Globus pallidus (tissue), 1 donor: ENCODE measurements around the gene DDX23.
A peak's percentile ranks its signal among the peaks of the same experiment; 100 is the strongest.
"Not testable (repeated sequence)": the region's sequence is repeated elsewhere in the genome, so short reads cannot be mapped to it uniquely, and the experiment has no call there.

ENCODE experiments used
- DNase-seq: peaks from one replicate; pipeline ENCODE4 v3.0.0-alpha.2; 2015; ENCODE audit warnings: low spot score

Gene DDX23

DNA sequence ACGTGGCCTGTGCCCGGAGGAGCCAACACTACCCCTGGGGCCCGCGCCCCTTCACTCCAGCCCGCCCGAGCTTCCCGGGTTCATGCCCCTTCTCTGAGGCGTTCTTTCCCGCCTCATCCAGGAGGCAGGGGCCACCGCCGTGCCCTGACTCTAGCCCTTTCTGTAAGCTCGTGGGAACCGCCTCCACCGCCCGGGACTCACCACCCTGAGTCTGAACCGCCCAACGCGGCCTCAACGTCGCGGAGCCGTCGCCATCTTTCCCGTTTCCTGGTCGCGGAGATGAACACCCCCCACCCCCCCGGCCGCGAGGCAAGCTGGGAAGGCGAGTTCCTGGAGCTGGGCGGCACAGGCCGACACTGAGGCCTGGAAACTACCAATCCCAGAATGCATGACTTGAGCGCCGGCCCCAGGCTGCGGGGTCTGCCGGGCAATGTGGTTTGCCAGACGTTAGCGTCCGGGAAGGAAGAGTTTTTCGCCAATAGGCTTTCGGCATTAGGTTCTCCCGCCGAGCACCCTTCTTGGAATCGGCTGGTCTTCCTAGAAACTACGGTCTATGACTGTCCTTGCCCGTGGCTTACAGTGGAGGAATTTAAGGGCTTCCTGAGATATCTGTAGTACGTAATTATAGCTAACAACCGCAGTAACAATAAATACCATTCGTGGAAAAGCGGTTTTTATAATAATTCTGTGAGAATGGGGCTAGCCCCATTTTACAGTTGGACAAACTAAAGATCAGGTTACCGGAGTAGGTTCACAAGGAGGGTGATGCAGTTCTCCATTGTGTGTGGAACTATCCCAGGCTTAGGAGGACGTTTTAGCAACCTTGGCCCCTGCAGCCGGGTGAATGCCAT lies at the start of gene DDX23:
DDX23 (minus strand) TSS at position 281 of the 851 bp plus-strand sequence. CDS start 6,381 bp downstream, outside the sequence.
- DNase-seq = peak; percentile 98

DNA sequence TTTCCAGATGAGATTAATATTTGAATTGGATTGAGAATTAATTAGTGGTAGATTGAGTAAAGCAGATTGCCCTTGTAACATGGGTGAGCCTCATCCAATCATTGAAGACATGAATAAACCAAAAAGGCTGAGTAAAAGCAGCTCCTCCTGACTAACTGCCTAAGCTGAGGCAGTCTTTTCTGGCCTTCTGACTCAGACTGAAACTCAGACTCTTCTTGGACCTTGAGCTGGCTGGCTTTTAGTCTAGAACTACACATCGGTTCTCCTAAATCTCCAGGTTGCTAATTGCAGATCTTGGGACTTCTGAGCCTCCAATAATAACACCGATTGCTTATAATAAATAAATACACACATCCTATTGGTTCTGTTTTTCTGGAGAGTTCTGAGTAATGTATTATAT lies 49.3 kb upstream of the DDX23 start:
- DNase-seq = no peak

DNA sequence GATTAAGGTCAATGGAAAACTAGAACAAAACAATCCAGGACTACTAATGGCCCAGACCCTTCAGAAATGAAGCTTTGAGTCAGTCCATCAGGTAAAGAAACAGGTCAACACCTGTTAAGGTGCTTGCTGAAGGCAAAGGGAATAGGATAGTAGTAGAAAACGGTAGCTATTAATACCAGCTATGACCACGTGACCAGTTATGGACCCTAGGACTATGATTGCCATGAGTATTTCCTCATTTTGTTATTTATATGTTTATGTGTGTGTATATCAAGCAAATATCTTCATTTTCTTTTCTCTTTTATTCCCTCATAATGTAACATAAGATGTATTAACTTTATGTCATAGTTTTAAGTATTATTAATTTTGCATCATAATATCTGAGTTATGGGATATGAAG lies 47.7 kb upstream of the DDX23 start:
- no peak for DNase-seq

DNA sequence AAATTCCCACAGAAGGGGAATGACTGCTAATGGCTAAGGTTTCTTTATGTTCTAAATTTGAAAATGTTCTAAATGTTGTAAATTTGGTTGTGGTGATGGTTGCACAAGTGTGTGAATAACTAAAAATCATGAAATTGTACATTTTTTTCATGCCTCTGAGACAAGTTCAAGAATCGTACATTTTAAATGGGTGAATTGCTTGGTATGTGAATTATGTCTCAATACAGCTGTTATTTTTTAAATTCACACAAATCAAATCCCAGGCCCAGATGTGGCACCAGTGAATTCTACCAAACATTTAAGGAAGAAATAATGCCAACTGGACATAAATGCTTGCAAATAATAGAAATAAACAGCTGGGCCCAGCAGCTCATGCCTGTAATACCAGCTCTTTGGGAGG lies 42.3 kb upstream of the DDX23 start:
- DNase-seq = no peak

DNA sequence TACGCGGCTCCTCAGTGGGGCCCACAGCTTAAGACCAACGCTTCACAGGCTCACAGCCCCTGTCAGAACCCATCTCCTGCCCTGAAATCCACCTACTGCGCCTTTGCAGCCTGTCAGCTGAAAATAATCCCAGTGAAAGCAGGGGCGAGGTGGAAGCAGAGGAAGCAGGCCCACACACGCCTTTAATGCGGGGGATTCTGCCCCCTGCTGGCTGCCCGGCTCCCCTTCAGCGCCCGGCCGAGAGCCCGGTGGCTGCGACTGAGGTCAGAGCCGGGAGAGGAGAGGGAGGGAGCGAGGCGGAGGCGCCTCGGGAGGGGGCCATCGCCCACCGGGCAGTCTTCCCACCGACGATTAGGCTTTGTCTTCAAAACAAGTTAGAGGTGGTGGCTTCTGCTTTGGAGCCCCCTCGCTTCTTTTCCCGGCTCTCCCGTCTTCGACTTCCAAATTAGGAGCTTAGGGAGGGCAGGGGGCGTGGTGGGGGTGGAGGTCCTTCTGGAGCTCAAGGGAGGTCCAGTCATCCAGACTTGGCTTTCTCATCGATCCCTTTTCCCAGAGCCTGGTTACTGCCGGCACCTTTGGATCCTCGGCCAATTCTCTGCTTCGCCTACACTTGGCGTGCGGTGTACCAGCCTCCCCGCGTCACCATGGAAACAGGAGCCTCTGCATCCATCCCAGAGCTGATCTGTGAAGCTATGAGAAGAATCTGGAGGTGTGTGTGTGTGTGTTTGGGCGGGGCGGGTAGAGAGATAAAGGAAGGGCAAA lies 38.9 kb upstream of the DDX23 start:
- peak; percentile 75 for DNase-seq

DNA sequence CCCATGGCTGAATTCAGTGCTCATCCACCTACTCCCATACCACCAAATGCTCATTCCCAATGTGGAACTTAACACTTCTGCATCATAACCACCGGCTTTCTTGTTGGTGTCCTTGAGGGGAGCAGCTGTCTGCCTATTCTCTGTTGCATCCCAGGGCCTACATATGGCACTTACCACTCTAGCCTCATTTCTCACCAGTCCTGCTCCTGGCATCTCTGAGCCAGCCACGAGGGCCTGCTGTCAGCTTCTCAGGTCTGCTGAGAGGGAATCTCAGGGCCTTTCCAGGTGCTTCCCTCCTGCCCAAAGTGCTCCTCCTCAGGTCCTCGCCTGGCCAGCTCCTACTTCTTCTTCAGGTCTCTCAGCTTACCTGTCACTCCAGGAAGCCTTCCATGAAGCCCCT lies 37.7 kb upstream of the DDX23 start:
- no peak for DNase-seq

DNA sequence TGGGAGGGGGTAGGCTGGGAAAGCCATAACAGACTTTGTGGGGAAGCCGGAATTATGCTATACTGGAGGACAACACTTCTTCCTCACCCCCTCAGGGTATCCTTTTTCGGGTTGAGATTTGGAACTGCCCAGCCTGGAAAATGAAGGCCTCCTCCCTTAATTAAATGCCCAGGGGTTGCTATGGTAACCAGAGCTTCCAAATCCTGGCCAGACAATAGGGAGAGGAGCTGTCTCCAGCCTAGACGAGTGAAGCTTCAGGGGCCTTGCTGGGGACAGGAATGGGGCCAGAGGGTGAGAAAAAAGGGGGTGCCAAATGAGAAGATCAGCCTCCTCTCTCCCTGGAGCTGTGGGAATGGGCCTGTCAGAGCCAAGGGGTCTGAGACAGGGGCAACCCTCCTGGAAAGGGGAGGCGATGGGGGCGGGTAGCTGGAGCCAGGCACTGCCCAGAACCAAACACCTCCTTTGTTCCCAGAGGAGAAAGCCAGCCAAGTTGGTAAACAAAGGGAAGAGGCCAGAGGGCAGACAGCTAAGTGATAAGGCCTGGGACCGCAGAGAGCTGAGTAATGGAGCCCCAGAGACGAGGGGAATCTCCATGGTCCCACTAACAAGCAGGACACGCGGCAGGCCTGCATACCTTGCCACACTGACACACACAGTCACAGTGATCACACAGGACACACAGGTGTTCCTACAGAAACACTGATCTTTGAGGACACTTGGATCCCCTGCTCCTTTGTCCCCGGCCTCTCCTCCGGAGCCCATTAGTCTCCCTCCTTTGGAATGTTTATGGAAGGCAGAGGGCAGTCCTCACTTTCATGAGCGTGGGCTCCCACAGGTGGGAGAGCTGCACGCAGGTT lies 31.6 kb upstream of the DDX23 start:
- no peak for DNase-seq

DNA sequence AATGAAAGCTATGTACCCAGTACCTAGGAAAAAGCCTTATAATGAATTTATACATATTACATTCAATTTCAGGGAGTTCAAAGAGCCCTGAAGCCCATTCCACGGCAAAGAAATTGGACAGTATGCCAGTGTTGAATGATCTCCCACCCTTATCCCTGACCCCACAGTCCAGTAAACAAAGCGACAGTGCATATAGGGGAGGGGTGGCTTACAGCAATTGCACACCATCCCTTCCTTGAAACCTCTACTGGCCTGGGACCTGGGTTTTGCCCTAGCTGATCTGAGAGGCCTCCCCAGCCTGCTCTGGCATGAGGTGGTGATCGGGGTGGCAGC lies 31.0 kb upstream of the DDX23 start:
- no peak for DNase-seq

DNA sequence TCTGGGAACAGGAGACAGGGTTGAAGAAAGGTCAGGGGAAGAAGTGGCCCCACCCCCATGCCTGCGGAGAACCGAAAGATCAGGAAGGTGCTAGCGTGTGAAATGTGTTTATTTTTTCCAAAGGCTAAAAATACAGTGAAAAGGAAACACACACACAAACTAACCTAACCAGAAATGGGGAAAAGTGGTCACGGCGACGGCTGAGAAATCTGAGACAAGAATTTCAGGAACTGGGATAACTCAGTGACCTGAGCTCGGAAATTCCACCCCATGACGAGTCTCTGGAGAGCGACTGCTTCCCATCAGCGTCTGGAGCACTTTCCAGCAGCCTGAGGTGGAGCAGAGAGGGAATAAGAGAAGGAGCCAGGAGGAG lies 30.3 kb upstream of the DDX23 start:
- DNase-seq = no peak

DNA sequence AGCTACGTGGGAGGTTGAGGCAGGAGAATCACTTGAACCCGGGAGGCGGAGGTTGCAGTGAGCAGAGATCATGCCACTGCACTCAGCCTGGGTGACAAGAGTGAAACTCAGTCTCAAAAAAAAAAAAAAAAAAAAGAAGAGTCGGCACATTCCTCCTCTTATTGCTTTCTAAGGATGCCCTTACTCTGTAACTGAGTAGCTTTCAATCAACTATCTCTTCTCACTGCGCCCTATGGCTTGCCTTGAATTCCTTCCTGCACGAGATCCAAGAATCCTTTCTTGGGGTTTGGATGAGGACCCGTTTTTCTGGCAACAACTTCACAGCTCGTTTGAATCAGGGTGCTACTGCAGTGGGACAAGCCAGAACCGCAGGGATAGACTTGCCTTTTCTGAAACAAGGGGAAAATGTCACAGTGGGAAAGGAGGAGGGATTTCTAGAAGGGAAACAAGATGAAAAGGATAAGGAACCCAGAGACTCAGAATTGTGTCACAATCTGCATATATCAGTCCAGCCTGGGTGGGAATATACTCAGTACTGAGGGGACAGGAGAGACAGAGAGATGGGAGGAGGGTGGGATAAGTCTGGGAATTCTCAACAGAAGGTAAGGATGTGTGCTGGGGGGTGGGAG lies 29.8 kb upstream of the DDX23 start:
- no peak for DNase-seq

DNA sequence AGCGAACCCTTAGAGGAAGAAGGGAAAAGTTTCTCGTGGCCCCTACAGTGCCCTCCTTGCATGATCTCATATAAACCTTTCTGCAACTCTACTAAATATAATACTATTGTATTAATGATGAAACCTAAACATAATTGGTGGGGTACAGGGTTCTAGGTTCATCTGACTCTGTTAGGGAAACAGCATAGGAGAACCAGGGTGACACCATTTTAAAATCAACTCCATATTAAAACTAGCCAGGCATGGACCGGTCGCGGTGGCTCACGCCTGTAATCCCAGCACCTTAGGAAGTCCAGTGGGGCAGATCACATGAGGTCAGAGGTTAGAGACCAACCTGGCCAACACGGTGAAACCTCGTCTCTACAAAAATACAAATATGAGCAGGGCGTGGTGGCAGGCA lies 28.7 kb upstream of the DDX23 start:
- no peak for DNase-seq

DNA sequence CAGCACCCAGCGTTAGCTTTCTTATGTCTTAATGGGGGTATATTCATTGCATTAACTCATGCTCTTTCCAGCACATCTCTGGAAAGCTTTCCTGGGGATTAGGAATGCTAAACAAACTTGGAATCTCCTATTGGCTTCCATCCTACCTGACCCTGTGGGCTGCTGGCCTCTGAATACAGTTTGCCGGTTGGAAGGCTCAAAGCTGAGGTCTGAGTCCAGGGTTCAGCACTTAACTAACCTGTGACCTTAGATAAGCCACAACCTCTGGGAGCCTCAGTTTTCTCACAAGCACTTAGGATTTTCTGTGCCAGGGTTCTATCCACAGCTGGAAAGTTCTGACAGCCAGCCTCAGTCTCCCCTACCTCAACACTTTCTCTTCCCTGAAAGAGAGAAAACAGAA lies 26.6 kb upstream of the DDX23 start:
- DNase-seq = no peak

DNA sequence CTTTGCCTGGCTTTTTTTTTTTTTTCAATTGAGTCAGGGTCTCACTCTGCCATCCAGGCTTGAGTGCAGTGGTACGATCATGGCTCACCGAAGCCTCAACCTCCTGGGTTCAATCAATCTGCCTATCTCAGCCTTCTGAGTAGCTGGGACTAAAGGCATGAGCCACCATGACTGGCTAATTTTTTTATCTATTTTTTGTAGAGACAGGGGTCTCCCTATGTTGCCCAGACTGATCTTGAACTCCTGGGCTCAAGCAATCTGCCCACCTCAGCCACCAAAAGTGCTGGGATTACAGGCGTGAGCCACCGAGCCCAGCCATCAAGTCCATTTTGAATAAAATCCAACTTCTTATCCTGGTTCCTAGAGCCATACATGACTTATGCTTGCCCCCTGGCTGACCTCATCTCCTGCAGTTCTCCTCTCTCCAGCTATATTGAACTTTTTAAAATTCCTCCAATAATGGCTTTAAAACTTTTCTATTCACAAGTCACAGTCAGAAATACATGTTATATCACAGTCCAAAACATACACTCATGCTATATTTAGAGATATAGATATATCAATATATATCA lies 24.1 kb upstream of the DDX23 start:
- no peak for DNase-seq

DNA sequence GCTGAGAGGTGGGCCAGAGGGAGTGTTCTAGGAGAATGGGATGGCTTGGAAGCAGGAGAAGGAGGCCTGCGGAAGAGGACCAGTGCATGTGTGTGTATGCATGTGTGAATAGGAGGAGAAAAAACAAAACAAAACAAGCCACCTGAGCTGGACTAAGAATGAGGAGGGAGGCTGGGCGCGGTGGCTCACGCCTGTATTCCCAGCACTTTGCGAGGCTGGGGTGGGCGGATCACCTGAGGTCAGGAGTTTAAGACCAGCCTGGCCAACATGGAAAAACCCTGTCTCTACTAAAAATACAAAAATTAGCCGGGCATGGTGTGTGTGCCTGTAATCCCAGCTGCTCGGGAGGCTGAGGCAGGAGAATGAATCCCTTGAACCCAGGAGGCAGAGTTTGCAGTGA lies 21.6 kb upstream of the DDX23 start:
- not testable (repeated sequence) for DNase-seq

DNA sequence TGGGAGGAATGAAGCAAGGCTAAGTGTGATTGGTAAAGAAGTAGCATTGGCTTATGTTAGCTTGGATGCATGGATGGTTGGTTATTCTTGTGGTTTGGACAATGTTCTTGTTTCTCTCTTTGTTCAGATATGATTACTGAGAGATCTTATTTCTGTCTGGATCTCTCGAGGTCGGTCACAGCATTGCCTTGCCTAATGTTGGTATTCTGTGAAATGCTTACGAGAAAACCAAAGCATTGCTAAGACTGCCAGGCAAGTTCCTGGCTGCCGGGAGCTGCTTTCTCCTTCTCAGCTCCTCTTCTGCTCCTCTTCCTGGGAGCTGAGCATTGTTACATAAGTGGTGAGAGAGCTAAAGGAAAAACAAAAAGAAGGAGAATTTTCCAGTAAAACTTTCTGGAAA lies 21.1 kb upstream of the DDX23 start:
- no peak for DNase-seq

DNA sequence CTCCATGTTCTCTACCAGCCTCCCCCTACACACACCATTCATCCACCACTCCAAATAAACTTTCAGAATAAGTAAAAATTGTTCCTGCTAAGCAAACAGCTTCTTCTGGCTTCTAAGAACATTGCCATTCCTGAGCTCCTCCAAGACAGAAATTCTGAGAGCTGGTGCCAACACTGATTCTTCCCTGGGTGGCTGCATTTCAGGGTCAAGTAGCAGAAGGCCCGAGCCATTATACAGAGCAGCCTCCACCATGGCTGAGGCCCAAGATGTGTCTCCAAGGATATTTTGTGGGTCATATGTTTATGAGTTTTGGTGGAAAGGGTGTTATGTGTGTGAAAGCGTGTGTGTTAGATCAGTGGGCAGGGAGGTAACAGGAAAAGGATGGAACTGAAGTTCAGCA lies 17.2 kb upstream of the DDX23 start:
- no peak for DNase-seq

DNA sequence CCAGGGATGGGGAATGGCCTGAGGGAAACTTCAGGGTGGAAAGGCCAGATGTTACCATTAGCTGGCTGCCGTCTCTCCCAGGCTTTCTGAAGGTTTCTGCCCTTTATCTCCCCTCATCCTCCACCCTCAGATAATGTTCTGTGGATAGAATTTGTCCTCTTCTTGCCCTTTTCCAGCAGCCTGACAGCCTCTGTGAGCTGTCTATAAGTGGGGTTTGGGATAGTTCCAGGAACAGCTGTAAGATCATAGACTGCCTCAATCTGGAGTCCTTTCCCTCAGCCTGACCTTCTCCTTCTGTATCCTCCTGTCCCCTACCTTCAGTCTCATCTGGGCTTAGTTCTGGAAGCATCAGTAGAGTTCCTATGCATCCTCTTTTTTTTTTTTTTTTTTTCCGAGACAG lies 16.5 kb upstream of the DDX23 start:
- DNase-seq = no peak

DNA sequence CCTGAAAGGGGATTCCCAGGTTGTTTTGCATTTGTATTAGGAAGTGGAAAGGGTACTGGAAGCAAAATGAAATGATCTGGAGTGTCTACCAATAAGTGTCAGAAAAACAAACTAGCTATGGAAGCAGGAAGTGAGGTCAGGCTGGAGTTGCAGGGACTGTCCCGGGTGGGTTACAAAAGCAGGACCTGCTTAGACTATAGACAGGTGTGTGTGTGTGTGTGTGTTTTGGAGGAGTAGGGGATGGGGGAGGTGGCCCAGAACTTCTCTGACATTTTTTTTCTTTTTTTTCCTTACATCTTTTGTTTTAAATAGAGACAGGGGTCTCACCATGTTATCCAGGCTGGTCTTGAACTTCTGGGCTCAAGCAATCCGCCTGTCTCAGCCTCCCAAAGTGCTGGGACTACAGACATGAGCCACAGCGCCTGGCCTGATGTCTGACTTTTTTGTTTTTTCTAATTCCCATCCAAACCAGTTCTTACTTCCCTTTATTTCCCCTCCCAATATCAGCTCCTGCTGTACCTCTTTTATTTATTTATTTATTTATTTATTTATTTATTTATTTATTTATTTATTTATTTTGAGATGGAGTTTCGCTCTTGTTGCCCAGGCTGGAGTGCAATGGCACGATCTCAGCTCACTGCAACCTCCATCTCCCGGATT lies 14.2 kb upstream of the DDX23 start:
- DNase-seq = no peak

DNA sequence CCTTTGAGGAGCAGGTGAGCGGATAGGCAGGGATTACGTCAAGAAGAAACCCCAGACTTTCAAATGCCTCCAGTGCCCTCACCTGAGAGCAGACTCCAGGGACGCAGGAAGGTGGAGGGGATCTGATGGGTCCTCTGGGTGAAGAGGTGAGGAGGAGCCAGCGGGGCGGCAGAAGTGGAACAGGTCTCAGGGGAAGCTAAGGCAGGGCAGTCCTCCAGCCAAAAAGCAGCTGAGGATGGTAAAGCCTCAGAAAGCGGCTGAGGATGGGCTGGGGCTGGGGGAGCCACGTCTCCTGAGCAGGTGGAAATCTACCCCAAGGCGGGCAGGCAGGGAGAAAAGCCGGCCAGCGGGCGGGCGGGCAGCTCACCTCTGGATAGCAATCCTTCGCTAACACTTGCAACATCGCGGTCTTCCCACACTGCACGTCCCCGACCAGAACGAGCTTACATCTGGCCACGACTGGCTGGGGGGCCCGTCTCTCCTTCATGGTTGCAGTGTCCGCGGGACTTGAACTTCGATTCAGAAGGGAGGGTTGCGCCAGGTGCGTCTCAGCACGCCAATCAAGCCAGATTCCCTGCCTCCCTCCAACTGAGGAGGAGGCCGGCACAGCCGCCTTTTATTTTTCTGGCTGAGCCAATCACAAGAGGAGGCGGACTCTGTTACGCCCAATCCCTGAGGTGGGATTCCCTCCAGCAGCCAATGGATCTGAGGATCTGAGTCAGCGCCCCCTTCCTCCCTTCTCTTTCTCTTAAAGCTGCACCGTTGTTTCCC lies 13.5 kb upstream of the DDX23 start, which contains the start of gene RND1:
RND1 (minus strand) TSS at position 590 of the 771 bp plus-strand sequence; CDS start at position 487, 103 bp downstream.
- DNase-seq = peak; percentile 94

DNA sequence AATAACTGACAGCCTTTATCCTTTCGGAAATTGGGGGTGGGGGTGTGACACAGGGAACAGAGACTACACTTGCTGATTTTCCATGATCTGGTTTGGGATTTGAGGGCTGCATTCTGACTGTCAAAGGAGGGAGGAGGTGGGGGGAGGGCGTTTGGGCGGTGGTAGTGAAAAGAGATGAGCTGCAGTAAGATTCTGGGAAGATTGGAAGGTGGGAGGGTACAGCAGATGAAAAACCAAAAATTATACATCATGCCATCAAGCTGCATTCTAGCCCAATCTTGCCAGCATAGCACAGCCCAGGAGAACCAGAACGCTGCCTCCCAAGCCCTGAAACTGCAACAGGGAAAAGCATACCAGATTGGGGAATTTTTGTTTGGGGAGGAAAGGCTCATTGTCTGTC lies 11.3 kb upstream of the DDX23 start:
- DNase-seq = no peak
